GM21526 (cell line): Measurements from ENCODE around the gene HAUS2.

ENCODE experiments used
- ATAC-seq: cut with Tn5 transposase; IDR thresholded peaks from one replicate; pipeline ENCODE4 v1.9.1; 2021; ENCODE audit warnings: moderate library complexity; ENCODE audit not compliant: unreplicated experiment, low FRiP score

The HAUS2 gene

GRCh38 chr15:42605796-42606195, 57.2 kb downstream of the HAUS2 start:
- ATAC-seq, result no peak

GRCh38 chr15:42608110-42608531, 59.5 kb downstream of the HAUS2 start:
- ATAC-seq, result no peak

GRCh38 chr15:42608752-42609488, 60.3 kb downstream of the HAUS2 start:
- ATAC-seq, result no peak

- ATAC-seq, result no peak
Measured at GRCh38 chr15:42611532-42611931, 62.9 kb downstream of the HAUS2 start.

GRCh38 chr15:42612367-42612912, 63.8 kb downstream of the HAUS2 start:
- no peak for ATAC-seq

GRCh38 chr15:42616107-42616506, 67.5 kb downstream of the HAUS2 start:
- ATAC-seq, result no peak
